ENCODE data around the gene TMEM145.

TMEM145 gene

GRCh38 chr19:42350417-42350816 lies 37.3 kb downstream of the TMEM145 start:
- H3K36me3 ChIP-seq (ENCODE audit: control insufficient read depth, insufficient read depth, low read length) = peaks cover 17% of the 10 kb centered on the region
- no peak overlapping the region for H3K4me3 ChIP-seq (ENCODE audit: low read depth, low read length)
- H3K9ac ChIP-seq (ENCODE audit: low read depth, low read length) = no peak overlapping the region
- no peaks in the 10 kb centered on the region for H3K9me3 ChIP-seq (ENCODE audit: control insufficient read depth, insufficient read depth, low read length)
- no peaks in the 10 kb centered on the region for H3K27me3 ChIP-seq (ENCODE audit: control insufficient read depth, insufficient read depth, low read length)
- H3K4me1 ChIP-seq (ENCODE audit: control insufficient read depth, insufficient read depth, low read length) = no peaks in the 10 kb centered on the region

- Histone ChIP-seq H3K36me3 (ENCODE audit: control insufficient read depth, insufficient read depth, low read length) (peaks cover 18% of the 10 kb centered on the region), H3K9me3 (ENCODE audit: control insufficient read depth, insufficient read depth, low read length) (no peaks in the 10 kb centered on the region), H3K4me3 (ENCODE audit: low read depth, low read length) (no peak overlapping the region)
Observed at GRCh38 chr19:42351079-42351735, 38.1 kb downstream of the TMEM145 start.

GRCh38 chr19:42352301-42353259 lies 39.5 kb downstream of the TMEM145 start:
- H3K4me1 ChIP-seq (ENCODE audit: control insufficient read depth, insufficient read depth, low read length) = no peaks in the 10 kb centered on the region
- no peak overlapping the region for H3K4me3 ChIP-seq (ENCODE audit: low read depth, low read length)
- H3K36me3 ChIP-seq (ENCODE audit: control insufficient read depth, insufficient read depth, low read length) = peaks cover 28% of the 10 kb centered on the region
- no peak overlapping the region for H3K9ac ChIP-seq (ENCODE audit: low read depth, low read length)
- no peaks in the 10 kb centered on the region for H3K9me3 ChIP-seq (ENCODE audit: control insufficient read depth, insufficient read depth, low read length)
- H3K27me3 ChIP-seq (ENCODE audit: control insufficient read depth, insufficient read depth, low read length) = no peaks in the 10 kb centered on the region

More at GRCh38 chr19:42351079-42351735, 38.1 kb downstream of the TMEM145 start:
- Histone ChIP-seq H3K9ac (ENCODE audit: low read depth, low read length) (no peak overlapping the region), H3K4me1 (ENCODE audit: control insufficient read depth, insufficient read depth, low read length) (no peaks in the 10 kb centered on the region), H3K27me3 (ENCODE audit: control insufficient read depth, insufficient read depth, low read length) (no peaks in the 10 kb centered on the region)

- no peaks in the 10 kb centered on the region for H3K9me3 ChIP-seq (ENCODE audit: control insufficient read depth, insufficient read depth, low read length)
- no peak overlapping the region for H3K9ac ChIP-seq (ENCODE audit: low read depth, low read length)
- H3K4me1 ChIP-seq (ENCODE audit: control insufficient read depth, insufficient read depth, low read length) = no peaks in the 10 kb centered on the region
- peaks cover 36% of the 10 kb centered on the region for H3K36me3 ChIP-seq (ENCODE audit: control insufficient read depth, insufficient read depth, low read length)
- no peaks in the 10 kb centered on the region for H3K27me3 ChIP-seq (ENCODE audit: control insufficient read depth, insufficient read depth, low read length)
- no peak overlapping the region for H3K4me3 ChIP-seq (ENCODE audit: low read depth, low read length)
Observed at GRCh38 chr19:42353341-42354015, 40.4 kb downstream of the TMEM145 start.

- Histone ChIP-seq H3K4me1 (ENCODE audit: control insufficient read depth, insufficient read depth, low read length) (no peaks in the 10 kb centered on the region), H3K9ac (ENCODE audit: low read depth, low read length) (no peak overlapping the region), H3K4me3 (ENCODE audit: low read depth, low read length) (no peak overlapping the region), H3K27me3 (ENCODE audit: control insufficient read depth, insufficient read depth, low read length) (no peaks in the 10 kb centered on the region), H3K9me3 (ENCODE audit: control insufficient read depth, insufficient read depth, low read length) (no peaks in the 10 kb centered on the region), H3K36me3 (ENCODE audit: control insufficient read depth, insufficient read depth, low read length) (peaks cover 34% of the 10 kb centered on the region)
Observed at GRCh38 chr19:42355896-42356295, 42.8 kb downstream of the TMEM145 start.

- H3K9ac ChIP-seq (ENCODE audit: low read depth, low read length) = no peak overlapping the region
- no peaks in the 10 kb centered on the region for H3K27me3 ChIP-seq (ENCODE audit: control insufficient read depth, insufficient read depth, low read length)
- no peaks in the 10 kb centered on the region for H3K4me1 ChIP-seq (ENCODE audit: control insufficient read depth, insufficient read depth, low read length)
- no peak overlapping the region for H3K4me3 ChIP-seq (ENCODE audit: low read depth, low read length)
- no peaks in the 10 kb centered on the region for H3K9me3 ChIP-seq (ENCODE audit: control insufficient read depth, insufficient read depth, low read length)
- peaks cover 31% of the 10 kb centered on the region for H3K36me3 ChIP-seq (ENCODE audit: control insufficient read depth, insufficient read depth, low read length)
Observed at GRCh38 chr19:42356686-42357085, 43.6 kb downstream of the TMEM145 start.

- Histone ChIP-seq H3K9me3 (ENCODE audit: control insufficient read depth, insufficient read depth, low read length) (no peaks in the 10 kb centered on the region), H3K4me3 (ENCODE audit: low read depth, low read length) (no peak overlapping the region), H3K36me3 (ENCODE audit: control insufficient read depth, insufficient read depth, low read length) (peaks cover 33% of the 10 kb centered on the region), H3K27me3 (ENCODE audit: control insufficient read depth, insufficient read depth, low read length) (no peaks in the 10 kb centered on the region), H3K4me1 (ENCODE audit: control insufficient read depth, insufficient read depth, low read length) (no peaks in the 10 kb centered on the region), H3K9ac (ENCODE audit: low read depth, low read length) (no peak overlapping the region)
Observed at GRCh38 chr19:42357290-42357689, 44.2 kb downstream of the TMEM145 start.

GRCh38 chr19:42360787-42361544 lies 47.9 kb downstream of the TMEM145 start:
- H3K36me3 ChIP-seq (ENCODE audit: control insufficient read depth, insufficient read depth, low read length) = peaks cover 41% of the 10 kb centered on the region
- H3K9ac ChIP-seq (ENCODE audit: low read depth, low read length) = no peak overlapping the region
- no peaks in the 10 kb centered on the region for H3K27me3 ChIP-seq (ENCODE audit: control insufficient read depth, insufficient read depth, low read length)
- peaks cover 2% of the 10 kb centered on the region for H3K4me1 ChIP-seq (ENCODE audit: control insufficient read depth, insufficient read depth, low read length)
- H3K4me3 ChIP-seq (ENCODE audit: low read depth, low read length) = no peak overlapping the region
- H3K9me3 ChIP-seq (ENCODE audit: control insufficient read depth, insufficient read depth, low read length) = no peaks in the 10 kb centered on the region

- Histone ChIP-seq H3K36me3 (ENCODE audit: control insufficient read depth, insufficient read depth, low read length) (peaks cover 36% of the 10 kb centered on the region), H3K9ac (ENCODE audit: low read depth, low read length) (no peak overlapping the region), H3K9me3 (ENCODE audit: control insufficient read depth, insufficient read depth, low read length) (no peaks in the 10 kb centered on the region)
Observed at GRCh38 chr19:42361545-42361910, 48.4 kb downstream of the TMEM145 start.

GRCh38 chr19:42362342-42362741 lies 49.2 kb downstream of the TMEM145 start:
- Histone ChIP-seq H3K4me1 (ENCODE audit: control insufficient read depth, insufficient read depth, low read length) (peaks cover 2% of the 10 kb centered on the region), H3K4me3 (ENCODE audit: low read depth, low read length) (no peak overlapping the region), H3K9ac (ENCODE audit: low read depth, low read length) (no peak overlapping the region), H3K27me3 (ENCODE audit: control insufficient read depth, insufficient read depth, low read length) (no peaks in the 10 kb centered on the region), H3K9me3 (ENCODE audit: control insufficient read depth, insufficient read depth, low read length) (no peaks in the 10 kb centered on the region), H3K36me3 (ENCODE audit: control insufficient read depth, insufficient read depth, low read length) (peaks cover 32% of the 10 kb centered on the region)

More at GRCh38 chr19:42361545-42361910, 48.4 kb downstream of the TMEM145 start:
- Histone ChIP-seq H3K4me3 (ENCODE audit: low read depth, low read length) (no peak overlapping the region), H3K27me3 (ENCODE audit: control insufficient read depth, insufficient read depth, low read length) (no peaks in the 10 kb centered on the region), H3K4me1 (ENCODE audit: control insufficient read depth, insufficient read depth, low read length) (peaks cover 2% of the 10 kb centered on the region)

- Histone ChIP-seq H3K9ac (ENCODE audit: low read depth, low read length) (no peak overlapping the region), H3K4me1 (ENCODE audit: control insufficient read depth, insufficient read depth, low read length) (peaks cover 2% of the 10 kb centered on the region)
Observed at GRCh38 chr19:42362891-42363440, 49.9 kb downstream of the TMEM145 start.

More at GRCh38 chr19:42362891-42363440, 49.9 kb downstream of the TMEM145 start:
- peaks cover 25% of the 10 kb centered on the region for H3K36me3 ChIP-seq (ENCODE audit: control insufficient read depth, insufficient read depth, low read length)
- no peak overlapping the region for H3K4me3 ChIP-seq (ENCODE audit: low read depth, low read length)
- H3K27me3 ChIP-seq (ENCODE audit: control insufficient read depth, insufficient read depth, low read length) = no peaks in the 10 kb centered on the region
- H3K9me3 ChIP-seq (ENCODE audit: control insufficient read depth, insufficient read depth, low read length) = no peaks in the 10 kb centered on the region
